ENCODE data around the gene TSPOAP1. TPM values are rescaled to one million over a fixed set of nuclear protein-coding genes. Genes with fewer than 3 reads are reported as not detected.
A peak's percentile ranks its signal among the peaks of the same experiment; 100 is the strongest.

Gene TSPOAP1
- total and polyA plus RNA-seq, 2 of the 13 experiments (the other 11 are each of a cell fraction or from before 2014, with no cell fraction given), result not detected

DNA sequence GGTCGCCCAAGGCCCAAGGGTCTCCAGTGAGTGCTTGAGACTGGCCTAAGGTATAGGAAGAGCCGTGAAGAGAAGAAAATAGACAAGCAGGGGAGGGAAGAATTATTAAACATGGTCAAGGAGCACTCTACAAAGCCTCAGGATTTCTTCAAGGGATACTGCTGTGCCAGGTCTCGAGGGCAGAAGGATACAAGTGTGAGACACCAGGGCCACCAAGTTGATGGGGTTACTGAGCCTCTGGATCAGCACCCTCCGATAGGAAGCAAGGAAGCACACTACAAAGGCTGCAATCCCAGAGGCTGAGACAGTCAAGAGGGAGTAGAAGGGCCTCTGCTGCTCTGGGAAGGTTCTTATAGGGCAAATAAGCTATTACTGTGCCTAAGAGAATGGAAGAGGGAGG is 16.9 kb upstream of the TSPOAP1 start:
- TF ChIP-seq ZNF274 (CRISPR knock-in tag; IDR thresholded peaks at IDR 0.05) (no peak), RBM22 (optimal IDR thresholded peaks at IDR 0.05; ENCODE audit: low read length) (peak; percentile 90)
- no peak overlapping the region for H3K27ac ChIP-seq (ENCODE audit: extremely low read length, insufficient read depth, low read length)
- no peaks in the 10 kb centered on the region for H3K9me3 ChIP-seq (ENCODE audit: low read length)
- intact Hi-C loops (cut with micrococcal nuclease; ENCODE audit: unreplicated experiment), result no loop called here
- peaks cover 36 to 61% of the 10 kb centered on the region in 2 experiments for H3K36me3 ChIP-seq (replicated peaks in 1 of 2; ENCODE audit: control insufficient read depth in 1 of 2, insufficient read depth in 2 of 2, low read length in 2 of 2)
- H3K4me3 ChIP-seq (replicated peaks in 1 of 3; ENCODE audit: insufficient read depth in 1 of 3, low read depth in 2 of 3, low read length in 3 of 3), result no peak overlapping the region
- CTCF ChIA-PET (ENCODE audit: low intra/inter-chr PET ratio, low total read pairs), result no interaction called here
- H3K79me2 ChIP-seq (ENCODE audit: insufficient read depth, low read length), result peaks cover 4% of the 10 kb centered on the region
- in situ Hi-C loops (cut with HindIII; ENCODE audit: extremely low pct_ligation_motif_present, low pct_unique_long_range_greater_than_20kb), result no loop called here
- H2AFZ ChIP-seq (ENCODE audit: low read length), result no peak overlapping the region
- no peaks in the 10 kb centered on the region for H4K20me1 ChIP-seq (ENCODE audit: insufficient read depth, low read length)
- peaks cover 8% of the 10 kb centered on the region for H3K4me1 ChIP-seq (ENCODE audit: insufficient read depth, low read length)
- H3K4me2 ChIP-seq (ENCODE audit: low read depth, low read length), result no peak overlapping the region
- DNase-seq (ENCODE audit: low spot score), result no peak
- 96% methylated on average over 4 of the region's 4 CpGs for WGBS (ENCODE audit: low lambda C conversion rate)
- no peak for FAIRE-seq
- POLR2A ChIA-PET, result interaction anchor here (0.7 to 5.3 kb wide), 7 partner anchors 8 to 71 kb away, joined by 3 to 39 read pairs (median 17); partner anchors contain the start of gene RNF43
- no TSS peak for BruUV-seq (replicated peaks)
- ATAC-seq, result no peak
- H3K27me3 ChIP-seq (ENCODE audit: control insufficient read depth in 1 of 2, insufficient read depth in 2 of 2, low read length in 2 of 2), result no peaks in the 10 kb centered on the region
- H3K9ac ChIP-seq (ENCODE audit: insufficient read depth, low read depth, low read length), result no peak overlapping the region

DNA sequence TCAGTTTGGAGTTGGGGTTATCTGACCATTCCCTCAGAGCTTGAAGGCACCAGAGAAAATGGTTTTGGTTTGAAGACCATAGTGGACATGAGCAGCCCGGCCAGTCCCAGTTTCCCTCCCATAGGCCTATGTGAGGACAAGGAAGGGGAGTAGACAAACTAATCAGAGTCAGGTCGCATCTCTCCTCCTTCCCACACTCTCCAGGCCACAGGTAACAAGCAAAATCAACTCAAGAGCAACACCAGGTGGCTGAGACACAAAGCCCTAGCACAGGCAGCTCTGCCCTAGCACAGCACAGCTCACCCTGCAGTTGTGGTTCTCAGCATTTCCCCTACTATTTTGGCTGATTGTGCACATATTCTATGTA is 16.2 kb upstream of the TSPOAP1 start:
- in situ Hi-C loops (cut with HindIII; ENCODE audit: extremely low pct_ligation_motif_present, low pct_unique_long_range_greater_than_20kb), result no loop called here
- Histone ChIP-seq H3K36me3 (replicated peaks in 1 of 2; ENCODE audit: control insufficient read depth in 1 of 2, insufficient read depth in 2 of 2, low read length in 2 of 2) (peaks cover 35 to 61% of the 10 kb centered on the region in 2 experiments), H3K4me2 (ENCODE audit: low read depth, low read length) (no peak overlapping the region), H3K27me3 (ENCODE audit: control insufficient read depth in 1 of 2, insufficient read depth in 2 of 2, low read length in 2 of 2) (no peaks in the 10 kb centered on the region), H3K79me2 (ENCODE audit: insufficient read depth, low read length) (peaks cover 3% of the 10 kb centered on the region), H3K9me3 (ENCODE audit: low read length) (no peaks in the 10 kb centered on the region), H3K9ac (ENCODE audit: insufficient read depth, low read depth, low read length) (no peak overlapping the region), H4K20me1 (ENCODE audit: insufficient read depth, low read length) (no peaks in the 10 kb centered on the region), H3K27ac (ENCODE audit: extremely low read length, insufficient read depth, low read length) (no peak overlapping the region), H3K4me3 (replicated peaks in 1 of 3; ENCODE audit: insufficient read depth in 1 of 3, low read depth in 2 of 3, low read length in 3 of 3) (no peak overlapping the region), H3K4me1 (ENCODE audit: insufficient read depth, low read length) (peaks cover 5% of the 10 kb centered on the region; the same call in 1 of the 2 replicates), H2AFZ (ENCODE audit: low read length) (no peak overlapping the region)
- no TSS peak for BruUV-seq (replicated peaks)
- ChIA-PET POLR2A (interaction anchor here (0.7 to 5.3 kb wide), 11 partner anchors 7 to 170 kb away, joined by 3 to 39 read pairs (median 6); partner anchors contain the start of genes MTMR4, RNF43 and SUPT4H1), CTCF (ENCODE audit: low intra/inter-chr PET ratio, low total read pairs) (no interaction called here)
- DNase-seq (ENCODE audit: low spot score) (no peak), ATAC-seq (peak; percentile 18), FAIRE-seq (no peak)
- intact Hi-C loops (cut with micrococcal nuclease; ENCODE audit: unreplicated experiment), result no loop called here
- WGBS (ENCODE audit: low lambda C conversion rate), result 92% methylated on average over 2 of the region's 2 CpGs
- TF ChIP-seq, protein P1, sequence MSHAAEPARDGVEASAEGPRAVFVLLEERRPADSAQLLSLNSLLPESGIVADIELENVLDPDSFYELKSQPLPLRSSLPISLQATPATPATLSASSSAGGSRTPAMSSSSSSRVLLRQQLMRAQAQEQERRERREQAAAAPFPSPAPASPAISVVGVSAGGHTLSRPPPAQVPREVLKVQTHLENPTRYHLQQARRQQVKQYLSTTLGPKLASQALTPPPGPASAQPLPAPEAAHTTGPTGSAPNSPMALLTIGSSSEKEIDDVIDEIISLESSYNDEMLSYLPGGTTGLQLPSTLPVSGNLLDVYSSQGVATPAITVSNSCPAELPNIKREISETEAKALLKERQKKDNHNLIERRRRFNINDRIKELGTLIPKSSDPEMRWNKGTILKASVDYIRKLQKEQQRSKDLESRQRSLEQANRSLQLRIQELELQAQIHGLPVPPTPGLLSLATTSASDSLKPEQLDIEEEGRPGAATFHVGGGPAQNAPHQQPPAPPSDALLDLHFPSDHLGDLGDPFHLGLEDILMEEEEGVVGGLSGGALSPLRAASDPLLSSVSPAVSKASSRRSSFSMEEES (CRISPR knock-in tag; IDR thresholded peaks at IDR 0.05), result no peak
- TF ChIP-seq, protein P2, sequence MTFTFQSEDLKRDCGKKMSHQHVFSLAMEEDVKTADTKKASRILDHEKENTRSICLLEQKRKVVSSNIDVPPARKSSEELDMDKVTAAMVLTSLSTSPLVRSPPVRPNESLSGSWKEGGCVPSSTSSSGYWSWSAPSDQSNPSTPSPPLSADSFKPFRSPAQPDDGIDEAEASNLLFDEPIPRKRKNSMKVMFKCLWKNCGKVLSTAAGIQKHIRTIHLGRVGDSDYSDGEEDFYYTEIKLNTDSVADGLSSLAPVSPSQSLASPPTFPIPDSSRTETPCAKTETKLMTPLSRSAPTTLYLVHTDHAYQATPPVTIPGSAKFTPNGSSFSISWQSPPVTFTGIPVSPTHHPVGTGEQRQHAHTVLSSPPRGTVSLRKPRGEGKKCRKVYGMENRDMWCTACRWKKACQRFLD (CRISPR knock-in tag; IDR thresholded peaks at IDR 0.05; ENCODE audit: borderline replicate concordance), result no peak
- TF ChIP-seq ZNF143 (CRISPR knock-in tag; IDR thresholded peaks at IDR 0.05) (no peak), ZNF343 (CRISPR knock-in tag; IDR thresholded peaks at IDR 0.05) (no peak), TEAD2 (CRISPR knock-in tag; IDR thresholded peaks at IDR 0.05) (no peak), SP140L (CRISPR knock-in tag; IDR thresholded peaks at IDR 0.05; ENCODE audit: borderline replicate concordance) (no peak), PAF1 (CRISPR knock-in tag; IDR thresholded peaks at IDR 0.05) (no peak), POLR2G (IDR thresholded peaks at IDR 0.05; ENCODE audit: low read depth, low read length) (0 out of 2 replicates have a peak, but pooled peaks have one; percentile 17), WIZ (CRISPR knock-in tag; IDR thresholded peaks at IDR 0.05) (no peak)
- TF ChIP-seq, protein P3, sequence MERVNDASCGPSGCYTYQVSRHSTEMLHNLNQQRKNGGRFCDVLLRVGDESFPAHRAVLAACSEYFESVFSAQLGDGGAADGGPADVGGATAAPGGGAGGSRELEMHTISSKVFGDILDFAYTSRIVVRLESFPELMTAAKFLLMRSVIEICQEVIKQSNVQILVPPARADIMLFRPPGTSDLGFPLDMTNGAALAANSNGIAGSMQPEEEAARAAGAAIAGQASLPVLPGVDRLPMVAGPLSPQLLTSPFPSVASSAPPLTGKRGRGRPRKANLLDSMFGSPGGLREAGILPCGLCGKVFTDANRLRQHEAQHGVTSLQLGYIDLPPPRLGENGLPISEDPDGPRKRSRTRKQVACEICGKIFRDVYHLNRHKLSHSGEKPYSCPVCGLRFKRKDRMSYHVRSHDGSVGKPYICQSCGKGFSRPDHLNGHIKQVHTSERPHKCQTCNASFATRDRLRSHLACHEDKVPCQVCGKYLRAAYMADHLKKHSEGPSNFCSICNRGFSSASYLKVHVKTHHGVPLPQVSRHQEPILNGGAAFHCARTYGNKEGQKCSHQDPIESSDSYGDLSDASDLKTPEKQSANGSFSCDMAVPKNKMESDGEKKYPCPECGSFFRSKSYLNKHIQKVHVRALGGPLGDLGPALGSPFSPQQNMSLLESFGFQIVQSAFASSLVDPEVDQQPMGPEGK (CRISPR knock-in tag; IDR thresholded peaks at IDR 0.05), result no peak
- TF ChIP-seq, protein P4, sequence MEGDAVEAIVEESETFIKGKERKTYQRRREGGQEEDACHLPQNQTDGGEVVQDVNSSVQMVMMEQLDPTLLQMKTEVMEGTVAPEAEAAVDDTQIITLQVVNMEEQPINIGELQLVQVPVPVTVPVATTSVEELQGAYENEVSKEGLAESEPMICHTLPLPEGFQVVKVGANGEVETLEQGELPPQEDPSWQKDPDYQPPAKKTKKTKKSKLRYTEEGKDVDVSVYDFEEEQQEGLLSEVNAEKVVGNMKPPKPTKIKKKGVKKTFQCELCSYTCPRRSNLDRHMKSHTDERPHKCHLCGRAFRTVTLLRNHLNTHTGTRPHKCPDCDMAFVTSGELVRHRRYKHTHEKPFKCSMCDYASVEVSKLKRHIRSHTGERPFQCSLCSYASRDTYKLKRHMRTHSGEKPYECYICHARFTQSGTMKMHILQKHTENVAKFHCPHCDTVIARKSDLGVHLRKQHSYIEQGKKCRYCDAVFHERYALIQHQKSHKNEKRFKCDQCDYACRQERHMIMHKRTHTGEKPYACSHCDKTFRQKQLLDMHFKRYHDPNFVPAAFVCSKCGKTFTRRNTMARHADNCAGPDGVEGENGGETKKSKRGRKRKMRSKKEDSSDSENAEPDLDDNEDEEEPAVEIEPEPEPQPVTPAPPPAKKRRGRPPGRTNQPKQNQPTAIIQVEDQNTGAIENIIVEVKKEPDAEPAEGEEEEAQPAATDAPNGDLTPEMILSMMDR (CRISPR knock-in tag; IDR thresholded peaks at IDR 0.05), result 0 out of 2 replicates have a peak, but pooled peaks have one; percentile 13

Measured in HepG2 (cell line).